Panc1 (cell line): ENCODE data around the gene ADK. TPM values are rescaled to one million over a fixed set of nuclear protein-coding genes. Genes with fewer than 3 reads are reported as not detected.
"Not testable (repeated sequence)": the region's sequence is repeated elsewhere in the genome, so short reads cannot be mapped to it uniquely, and the experiment has no call there.

Experiments used
- ATAC-seq: fragments of 200-7000 bp; cut with Tn5 transposase; 2 replicates; pipeline ENCODE4 v1.9.1; 2020; ENCODE audit warnings: mild to moderate bottlenecking, moderate library complexity
- BruUV-seq: library from RNA; stranded (reverse); fragments of 400-500 nt; replicated peaks from 2 replicates; lab custom pipeline; 2021; lab: Mats Ljungman, UMichigan
- CTCF ChIA-PET: fragments of 300-600 bp; sonication (Branson Sonifier 250); formaldehyde crosslinking; loops from one replicate; lab custom pipeline; 2022; ENCODE audit warnings: antibody characterized with exemption; lab: Charles Lee
- POLR2A ChIA-PET: fragments of 300-600 bp; sonication (Branson Sonifier 250); formaldehyde crosslinking; loops from one replicate; lab custom pipeline; 2022; ENCODE audit warnings: antibody characterized with exemption; lab: Charles Lee
- DNase-seq: peaks from one replicate; pipeline ENCODE4 v3.0.0-alpha.2; 2010; ENCODE audit warnings: low read depth, low spot score
- H3K27ac ChIP-seq: 2 replicates; pipeline ENCODE4 v1.5.1; 2011; ENCODE audit warnings: mild to moderate bottlenecking, low read length, inconsistent platforms
- H3K27me3 ChIP-seq: fragments of 200-500 bp; sonication (Bioruptor generic); 2 replicates; pipeline ENCODE4 v1.6.0; 2014; ENCODE audit warnings: low read length, inconsistent platforms; ENCODE audit not compliant: control insufficient read depth, insufficient read depth
- H3K36me3 ChIP-seq: fragments of 200-500 bp; sonication (Bioruptor generic); 2 replicates; pipeline ENCODE4 v1.5.1; 2014; ENCODE audit warnings: inconsistent platforms, mild to moderate bottlenecking, low read length, moderate library complexity; ENCODE audit not compliant: control insufficient read depth, insufficient read depth
- H3K4me1 ChIP-seq: 2 replicates; pipeline ENCODE4 v1.5.1; 2011; ENCODE audit warnings: inconsistent platforms, mild to moderate bottlenecking, low read length, moderate library complexity; ENCODE audit not compliant: control insufficient read depth, insufficient read depth
- H3K4me3 ChIP-seq, 2 experiments: 2 replicates each; pipeline ENCODE4 v1.5.1; 2011 to 2012; ENCODE audit warnings: low read depth in 2 of 2, low read length in 2 of 2, mild to moderate bottlenecking in 2 of 2, inconsistent platforms in 1 of 2, moderate library complexity in 1 of 2
- H3K9me3 ChIP-seq: fragments of 200-500 bp; sonication (Bioruptor generic); 2 replicates; pipeline ENCODE4 v1.5.1; 2014; ENCODE audit warnings: low read depth, mild to moderate bottlenecking, inconsistent platforms, low read length, moderate library complexity; ENCODE audit not compliant: control insufficient read depth, insufficient read depth
- POLR2AphosphoS5 ChIP-seq: IDR thresholded peaks from 2 replicates; pipeline ENCODE4 v1.6.1; 2012; ENCODE audit warnings: mild to moderate bottlenecking, low read depth, low read length, moderate library complexity
- SIN3A ChIP-seq: IDR thresholded peaks from 2 replicates; pipeline ENCODE4 v1.6.1; 2012; ENCODE audit warnings: low read depth, mild to moderate bottlenecking, low read length, moderate library complexity, borderline replicate concordance; ENCODE audit not compliant: insufficient read depth
- TCF7L2 ChIP-seq: IDR thresholded peaks from 2 replicates; pipeline ENCODE4 v1.6.1; 2011; ENCODE audit warnings: mild to moderate bottlenecking, low read depth, low read length, inconsistent platforms
- in situ Hi-C: cut with HindIII; loops from 2 replicates; pipeline ENCODE4 v1.10.0; 2016; ENCODE audit warnings: low sequenced_read_pairs, low pct_unique_long_range_greater_than_20kb
- intact Hi-C: fragments of 100-400 bp; cut with micrococcal nuclease; formaldehyde crosslinking; loops from one replicate; pipeline ENCODE4 v1.10.0; 2022; ENCODE audit not compliant: unreplicated experiment
- total RNA-seq: library from RNA; stranded (reverse); gene quantifications from one replicate; pipeline ENCODE4 v1.2.1, GENCODE V29; 2021; ENCODE audit not compliant: unreplicated experiment
- TF ChIP-seq, protein P1 (sequence below): fragments of 450-650 bp; IDR thresholded peaks from 2 replicates; pipeline ENCODE4 v1.5.1; 2017; ENCODE audit warnings: mild to moderate bottlenecking
- TF ChIP-seq, protein P2 (sequence below), 2 experiments: IDR thresholded peaks; 2 replicates each; pipeline ENCODE4 v1.6.1; 2011 to 2012; ENCODE audit warnings: low read depth in 2 of 2, control low read depth in 1 of 2, low read length in 1 of 2, mild to moderate bottlenecking in 1 of 2, moderate library complexity in 1 of 2; ENCODE audit not compliant: insufficient read depth in 1 of 2

ADK gene
- total RNA-seq, 1 experiment from 2014 or later: 64.5 TPM

DNA sequence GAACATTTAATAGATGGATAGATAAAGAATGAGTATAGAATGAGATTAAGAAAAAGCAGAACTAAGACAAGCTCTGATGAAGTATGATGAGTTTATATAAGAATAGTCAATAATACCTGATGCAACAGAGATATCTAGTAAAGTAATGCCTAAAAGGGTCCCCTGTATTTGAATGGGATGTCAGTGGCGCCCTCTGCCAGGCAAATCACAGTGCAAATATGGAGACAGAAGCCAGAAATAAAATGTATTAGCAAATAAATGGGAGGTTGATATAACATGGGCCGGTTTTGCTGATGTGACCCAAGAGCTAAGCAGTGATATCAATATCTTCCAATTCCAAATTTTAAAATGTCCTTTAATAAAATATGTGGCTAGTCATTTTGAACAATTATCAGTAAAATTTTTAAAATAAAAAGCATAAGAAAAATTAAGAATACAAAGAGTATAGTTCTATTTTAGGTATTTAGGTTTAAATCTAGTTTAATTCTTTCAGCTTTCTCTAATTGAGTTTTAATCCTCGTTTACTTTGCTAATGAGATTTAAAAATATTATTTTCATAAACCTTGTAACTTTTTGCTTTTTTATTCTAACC is 62.6 kb downstream of the ADK start:
- no peaks in the 10 kb centered on the region for H3K27me3 ChIP-seq
- CTCF ChIA-PET: interaction anchor here (0.9 to 1.0 kb wide), 2 partner anchors 19 to 23 kb away, joined by 3 to 6 read pairs; no protein-coding TSS in a partner anchor
- DNase-seq: no peak
- ATAC-seq: peak; percentile 74; the same call in 1 of the 2 replicates
- POLR2A ChIA-PET: no interaction called here
- TF ChIP-seq, protein P1, sequence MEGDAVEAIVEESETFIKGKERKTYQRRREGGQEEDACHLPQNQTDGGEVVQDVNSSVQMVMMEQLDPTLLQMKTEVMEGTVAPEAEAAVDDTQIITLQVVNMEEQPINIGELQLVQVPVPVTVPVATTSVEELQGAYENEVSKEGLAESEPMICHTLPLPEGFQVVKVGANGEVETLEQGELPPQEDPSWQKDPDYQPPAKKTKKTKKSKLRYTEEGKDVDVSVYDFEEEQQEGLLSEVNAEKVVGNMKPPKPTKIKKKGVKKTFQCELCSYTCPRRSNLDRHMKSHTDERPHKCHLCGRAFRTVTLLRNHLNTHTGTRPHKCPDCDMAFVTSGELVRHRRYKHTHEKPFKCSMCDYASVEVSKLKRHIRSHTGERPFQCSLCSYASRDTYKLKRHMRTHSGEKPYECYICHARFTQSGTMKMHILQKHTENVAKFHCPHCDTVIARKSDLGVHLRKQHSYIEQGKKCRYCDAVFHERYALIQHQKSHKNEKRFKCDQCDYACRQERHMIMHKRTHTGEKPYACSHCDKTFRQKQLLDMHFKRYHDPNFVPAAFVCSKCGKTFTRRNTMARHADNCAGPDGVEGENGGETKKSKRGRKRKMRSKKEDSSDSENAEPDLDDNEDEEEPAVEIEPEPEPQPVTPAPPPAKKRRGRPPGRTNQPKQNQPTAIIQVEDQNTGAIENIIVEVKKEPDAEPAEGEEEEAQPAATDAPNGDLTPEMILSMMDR: peak; percentile 77; the same call in 1 of the 2 replicates
- TF ChIP-seq POLR2AphosphoS5: no peak
- H3K4me3 ChIP-seq: no peak overlapping the region
- no peaks in the 10 kb centered on the region for H3K4me1 ChIP-seq
- H3K36me3 ChIP-seq: no peaks in the 10 kb centered on the region
- intact Hi-C loops (no loop called here), in situ Hi-C loops (no loop called here)
- BruUV-seq: no TSS peak
- H3K27ac ChIP-seq: no peak overlapping the region
- no peaks in the 10 kb centered on the region for H3K9me3 ChIP-seq

DNA sequence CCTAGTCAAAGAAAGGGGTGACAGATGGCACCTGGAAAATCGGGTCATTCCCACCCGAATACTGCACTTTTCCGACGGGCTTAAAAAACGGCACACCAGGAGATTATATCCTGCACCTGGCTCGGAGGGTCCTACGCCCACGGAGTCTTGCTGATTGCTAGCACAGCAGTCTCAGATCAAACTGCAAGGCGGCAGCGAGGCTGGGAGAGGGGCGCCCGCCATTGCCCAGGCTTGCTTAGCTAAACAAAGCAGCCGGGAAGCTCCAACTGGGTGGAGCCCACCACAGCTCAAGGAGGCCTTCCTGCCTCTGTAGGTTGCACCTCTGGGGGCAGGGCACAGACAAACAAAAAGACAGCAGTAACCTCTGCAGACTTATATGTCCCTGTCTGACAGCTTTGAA is 66.1 kb downstream of the ADK start:
- DNase-seq, H3K9me3 ChIP-seq, intact Hi-C loops, ATAC-seq, H3K4me1 ChIP-seq, BruUV-seq, in situ Hi-C loops, CTCF ChIA-PET, H3K27ac ChIP-seq, H3K27me3 ChIP-seq, H3K4me3 ChIP-seq, H3K36me3 ChIP-seq, POLR2A ChIA-PET: not testable (repeated sequence)

DNA sequence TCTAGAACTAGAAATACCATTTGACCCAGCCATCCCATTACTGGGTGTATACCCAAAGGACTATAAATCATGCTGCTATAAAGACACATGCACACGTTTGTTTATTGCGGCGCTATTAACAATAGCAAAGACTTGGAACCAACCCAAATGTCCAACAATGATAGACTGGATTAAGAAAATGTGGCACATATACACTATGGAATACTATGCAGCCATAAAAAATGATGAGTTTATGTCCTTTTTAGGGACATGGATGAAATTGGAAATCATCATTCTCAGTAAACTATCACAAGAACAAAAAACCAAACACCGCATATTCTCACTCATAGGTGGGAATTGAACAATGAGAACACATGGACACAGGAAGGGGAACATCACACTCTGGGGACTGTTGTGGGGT is 71.4 kb downstream of the ADK start:
- DNase-seq, in situ Hi-C loops, ATAC-seq, intact Hi-C loops, BruUV-seq, H3K9me3 ChIP-seq, H3K27ac ChIP-seq, CTCF ChIA-PET, POLR2A ChIA-PET, H3K36me3 ChIP-seq, H3K27me3 ChIP-seq, H3K4me3 ChIP-seq: not testable (repeated sequence)
- H3K4me1 ChIP-seq: peaks cover 14% of the 10 kb centered on the region; the same call in 1 of the 2 replicates

DNA sequence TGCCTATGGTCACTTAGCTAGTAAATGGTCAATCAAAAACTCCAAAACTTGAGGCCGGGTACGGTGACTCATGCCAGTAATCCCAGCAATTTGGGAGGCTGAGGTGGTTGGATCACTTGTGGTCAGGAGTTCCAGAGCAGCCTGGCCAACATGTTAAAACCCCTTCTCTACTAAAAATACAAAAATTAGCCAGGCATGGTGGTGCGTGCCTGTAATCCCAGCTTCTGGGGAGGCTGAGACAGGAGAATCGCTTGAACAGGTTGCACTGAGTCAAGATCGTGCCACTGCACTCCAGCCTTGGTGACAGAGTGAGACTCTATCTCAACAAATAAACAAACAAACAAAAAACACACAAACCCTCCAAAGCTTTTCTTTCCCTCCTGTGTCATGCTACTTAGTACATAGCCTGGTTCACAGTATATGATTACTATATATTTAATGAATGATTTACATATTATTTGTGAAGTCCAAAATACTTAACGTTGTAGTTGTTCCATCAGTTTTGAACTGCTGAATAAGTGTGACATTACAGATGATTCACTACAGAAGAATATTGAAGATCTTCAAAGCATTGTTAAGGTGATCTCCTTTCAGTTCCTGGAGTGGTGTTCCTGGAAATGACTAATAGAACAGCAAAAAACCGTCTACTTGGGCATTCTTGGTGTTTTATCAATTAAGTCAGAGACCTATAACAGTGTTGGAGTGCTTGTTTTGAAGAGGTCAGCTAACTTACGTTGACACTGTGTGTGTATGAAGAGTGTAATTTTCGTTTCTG is 72.9 kb downstream of the ADK start:
- ATAC-seq: peak; percentile 84

More for the DNA sequence above, 72.9 kb downstream of the ADK start:
- in situ Hi-C loops (no loop called here), intact Hi-C loops (no loop called here)
- Histone ChIP-seq H3K9me3 (no peaks in the 10 kb centered on the region), H3K27me3 (no peaks in the 10 kb centered on the region), H3K4me3 (no peak overlapping the region), H3K4me1 (peaks cover 14% of the 10 kb centered on the region; the same call in 1 of the 2 replicates), H3K36me3 (no peaks in the 10 kb centered on the region), H3K27ac (peak overlapping the region; percentile 5; the same call in 1 of the 2 replicates)
- peak; percentile 67 for DNase-seq
- ChIA-PET POLR2A (no interaction called here), CTCF (no interaction called here)
- BruUV-seq: no TSS peak
- TF ChIP-seq, protein P2, sequence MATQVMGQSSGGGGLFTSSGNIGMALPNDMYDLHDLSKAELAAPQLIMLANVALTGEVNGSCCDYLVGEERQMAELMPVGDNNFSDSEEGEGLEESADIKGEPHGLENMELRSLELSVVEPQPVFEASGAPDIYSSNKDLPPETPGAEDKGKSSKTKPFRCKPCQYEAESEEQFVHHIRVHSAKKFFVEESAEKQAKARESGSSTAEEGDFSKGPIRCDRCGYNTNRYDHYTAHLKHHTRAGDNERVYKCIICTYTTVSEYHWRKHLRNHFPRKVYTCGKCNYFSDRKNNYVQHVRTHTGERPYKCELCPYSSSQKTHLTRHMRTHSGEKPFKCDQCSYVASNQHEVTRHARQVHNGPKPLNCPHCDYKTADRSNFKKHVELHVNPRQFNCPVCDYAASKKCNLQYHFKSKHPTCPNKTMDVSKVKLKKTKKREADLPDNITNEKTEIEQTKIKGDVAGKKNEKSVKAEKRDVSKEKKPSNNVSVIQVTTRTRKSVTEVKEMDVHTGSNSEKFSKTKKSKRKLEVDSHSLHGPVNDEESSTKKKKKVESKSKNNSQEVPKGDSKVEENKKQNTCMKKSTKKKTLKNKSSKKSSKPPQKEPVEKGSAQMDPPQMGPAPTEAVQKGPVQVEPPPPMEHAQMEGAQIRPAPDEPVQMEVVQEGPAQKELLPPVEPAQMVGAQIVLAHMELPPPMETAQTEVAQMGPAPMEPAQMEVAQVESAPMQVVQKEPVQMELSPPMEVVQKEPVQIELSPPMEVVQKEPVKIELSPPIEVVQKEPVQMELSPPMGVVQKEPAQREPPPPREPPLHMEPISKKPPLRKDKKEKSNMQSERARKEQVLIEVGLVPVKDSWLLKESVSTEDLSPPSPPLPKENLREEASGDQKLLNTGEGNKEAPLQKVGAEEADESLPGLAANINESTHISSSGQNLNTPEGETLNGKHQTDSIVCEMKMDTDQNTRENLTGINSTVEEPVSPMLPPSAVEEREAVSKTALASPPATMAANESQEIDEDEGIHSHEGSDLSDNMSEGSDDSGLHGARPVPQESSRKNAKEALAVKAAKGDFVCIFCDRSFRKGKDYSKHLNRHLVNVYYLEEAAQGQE (IDR thresholded peaks at IDR 0.05; ENCODE audit: insufficient read depth in 1 of 2, low read depth in 2 of 2, low read length in 1 of 2): no peak
- no peak for TF ChIP-seq TCF7L2
- TF ChIP-seq SIN3A: no peak
